Effector memory CD4-positive, alpha-beta T cell (primary cell): ENCODE results near the gene CDH13.

Experiments used
- DNase-seq, 3 donors: peaks; one replicate each; pipeline ENCODE4 v3.0.0-alpha.2; 2020
- H3K27ac ChIP-seq: 2 replicates; pipeline ENCODE4 v1.7.0; 2013; ENCODE audit warnings: mild to moderate bottlenecking, low read length, moderate library complexity; ENCODE audit not compliant: insufficient read depth, poor library complexity, severe bottlenecking
- H3K27me3 ChIP-seq: replicated peaks from 2 replicates; pipeline ENCODE4 v1.7.0; 2013; ENCODE audit warnings: mild to moderate bottlenecking, low read length; ENCODE audit not compliant: insufficient read depth, control insufficient read depth, poor library complexity, severe bottlenecking
- H3K36me3 ChIP-seq: 2 replicates; pipeline ENCODE4 v1.7.0; 2013; ENCODE audit warnings: mild to moderate bottlenecking, low read length, moderate library complexity; ENCODE audit not compliant: control insufficient read depth, insufficient read depth
- H3K4me1 ChIP-seq: 2 replicates; pipeline ENCODE4 v1.7.0; 2013; ENCODE audit warnings: low read length, mild to moderate bottlenecking; ENCODE audit not compliant: control insufficient read depth, insufficient read depth, poor library complexity, severe bottlenecking
- H3K4me3 ChIP-seq: 2 replicates; pipeline ENCODE4 v1.7.0; 2013; ENCODE audit warnings: low read length, low read depth, mild to moderate bottlenecking; ENCODE audit not compliant: insufficient read depth, poor library complexity, severe bottlenecking
- H3K9me3 ChIP-seq: 2 replicates; pipeline ENCODE4 v1.7.0; 2013; ENCODE audit warnings: mild to moderate bottlenecking, low read length, moderate library complexity; ENCODE audit not compliant: control insufficient read depth

The CDH13 gene

DNA sequence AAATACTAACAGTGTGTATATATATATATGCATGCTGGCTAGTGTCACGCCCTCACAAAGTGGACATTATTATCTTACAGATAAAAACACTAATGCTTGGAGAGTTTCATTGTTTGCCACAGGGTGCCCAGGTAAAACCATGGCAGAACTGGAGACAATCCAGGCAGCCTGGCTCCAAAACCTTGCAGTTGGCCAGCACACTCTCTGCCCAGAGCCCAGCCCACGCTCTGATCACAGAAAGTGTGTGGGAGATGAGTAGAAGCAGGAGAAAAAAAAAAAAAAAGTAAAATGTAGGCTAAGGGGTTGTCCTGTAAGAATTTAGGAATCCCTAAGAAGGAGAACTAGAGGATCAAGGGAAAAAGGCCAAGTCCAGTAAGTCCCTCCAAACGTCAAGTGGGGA, 538.0 kb downstream of the CDH13 start:
- no peaks in the 10 kb centered on the region for H3K36me3 ChIP-seq
- H3K27ac ChIP-seq = no peak overlapping the region
- no peak overlapping the region for H3K4me3 ChIP-seq
- DNase-seq = no peak
- H3K27me3 ChIP-seq = no peaks in the 10 kb centered on the region
- H3K4me1 ChIP-seq = no peaks in the 10 kb centered on the region
- no peaks in the 10 kb centered on the region for H3K9me3 ChIP-seq

DNA sequence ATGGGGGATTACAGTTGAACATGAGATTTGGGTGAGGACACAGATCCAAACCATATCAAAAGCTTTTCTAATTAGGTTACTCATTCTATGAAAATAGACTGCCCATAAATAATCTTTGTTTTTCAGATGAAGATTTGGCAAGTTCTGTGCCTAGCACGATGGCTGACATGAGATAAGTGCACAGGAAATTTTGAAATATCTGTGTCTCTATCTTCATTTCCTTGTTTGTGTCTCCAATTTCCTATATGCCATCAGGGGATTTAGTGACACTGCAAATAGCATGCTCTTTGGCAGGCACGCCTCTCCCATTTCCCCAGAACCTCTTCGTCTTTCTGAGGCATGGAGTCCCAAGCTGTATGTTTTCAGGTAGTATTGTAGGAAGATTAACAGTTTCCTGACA, 544.6 kb downstream of the CDH13 start:
- no peak overlapping the region for H3K27ac ChIP-seq
- no peaks in the 10 kb centered on the region for H3K9me3 ChIP-seq
- no peaks in the 10 kb centered on the region for H3K36me3 ChIP-seq
- DNase-seq = no peak
- no peak overlapping the region for H3K4me3 ChIP-seq
- H3K27me3 ChIP-seq = no peaks in the 10 kb centered on the region
- H3K4me1 ChIP-seq = no peaks in the 10 kb centered on the region

DNA sequence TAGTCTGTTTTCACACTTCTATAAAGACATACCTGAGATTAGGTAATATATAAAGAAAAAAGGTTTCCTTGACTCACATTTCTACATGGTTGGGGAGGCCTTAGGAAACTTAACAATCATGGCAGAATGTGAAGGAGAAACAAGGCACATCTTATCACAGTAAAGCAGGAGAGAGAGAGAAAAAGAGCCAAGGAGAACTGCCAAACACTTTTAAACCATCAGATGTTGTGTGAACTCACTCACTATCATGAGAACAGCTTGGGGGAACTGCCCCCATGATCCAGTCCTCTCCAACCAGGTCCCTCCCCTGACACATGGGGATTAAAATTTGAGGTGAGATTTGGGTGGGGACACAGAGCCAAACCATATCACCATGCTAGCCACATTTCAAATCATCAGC, 547.9 kb downstream of the CDH13 start:
- no peaks in the 10 kb centered on the region for H3K27me3 ChIP-seq
- no peaks in the 10 kb centered on the region for H3K4me1 ChIP-seq
- H3K4me3 ChIP-seq = no peak overlapping the region
- H3K27ac ChIP-seq = no peak overlapping the region
- H3K36me3 ChIP-seq = no peaks in the 10 kb centered on the region
- no peak for DNase-seq
- no peaks in the 10 kb centered on the region for H3K9me3 ChIP-seq

DNA sequence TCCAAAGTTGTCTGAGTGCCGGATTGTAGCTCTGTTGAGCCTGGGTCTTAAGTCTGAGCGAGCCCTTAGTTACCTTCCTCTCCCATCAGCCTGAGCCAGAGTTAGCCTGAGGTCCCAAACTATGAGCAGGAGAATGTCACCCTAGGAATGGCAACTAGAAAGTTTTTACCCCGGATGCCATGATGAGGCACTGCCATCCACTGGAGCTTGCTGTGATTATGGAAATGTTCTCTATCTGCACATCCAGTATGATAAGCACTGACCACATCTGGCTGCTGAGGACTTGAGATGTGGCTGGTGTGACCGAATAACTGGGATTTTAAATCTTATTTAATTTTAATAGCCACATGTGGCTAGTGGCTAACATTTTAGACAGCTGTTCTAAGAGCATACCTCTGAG, 550.0 kb downstream of the CDH13 start:
- no peaks in the 10 kb centered on the region for H3K27me3 ChIP-seq

DNA sequence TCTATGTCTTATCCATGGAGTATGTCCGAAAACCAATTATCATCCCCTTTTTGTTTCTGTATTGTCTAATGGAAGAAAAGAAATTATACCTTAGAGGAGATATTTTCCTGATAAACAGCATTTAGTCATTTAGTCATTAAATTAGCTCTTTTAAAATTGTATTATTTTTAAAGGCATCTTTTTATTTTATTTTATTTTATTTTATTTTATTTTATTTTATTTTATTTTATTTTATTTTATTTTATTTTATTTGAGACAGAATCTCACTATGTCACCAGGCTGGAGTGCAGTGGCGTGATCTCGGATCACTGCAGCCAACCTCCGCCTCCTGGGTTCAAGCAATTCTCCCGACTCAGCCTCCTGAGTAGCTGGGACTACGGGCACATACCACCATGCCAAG, 559.1 kb downstream of the CDH13 start:
- H3K27me3 ChIP-seq = no peaks in the 10 kb centered on the region
- DNase-seq = no peak
- H3K36me3 ChIP-seq = no peaks in the 10 kb centered on the region
- H3K4me3 ChIP-seq = no peak overlapping the region
- H3K9me3 ChIP-seq = no peaks in the 10 kb centered on the region
- H3K27ac ChIP-seq = no peak overlapping the region
- no peaks in the 10 kb centered on the region for H3K4me1 ChIP-seq

More for the DNA sequence above, 550.0 kb downstream of the CDH13 start:
- Histone ChIP-seq H3K27ac (no peak overlapping the region), H3K9me3 (no peaks in the 10 kb centered on the region), H3K36me3 (no peaks in the 10 kb centered on the region), H3K4me1 (no peaks in the 10 kb centered on the region), H3K4me3 (no peak overlapping the region)
- no peak for DNase-seq

GRCh38 chr16:83187405-83187804, 560.6 kb downstream of the CDH13 start:
- H3K27ac ChIP-seq = no peak overlapping the region
- no peak for DNase-seq
- H3K36me3 ChIP-seq = no peaks in the 10 kb centered on the region
- H3K4me1 ChIP-seq = no peaks in the 10 kb centered on the region
- H3K4me3 ChIP-seq = no peak overlapping the region
- no peaks in the 10 kb centered on the region for H3K9me3 ChIP-seq
- no peaks in the 10 kb centered on the region for H3K27me3 ChIP-seq

DNA sequence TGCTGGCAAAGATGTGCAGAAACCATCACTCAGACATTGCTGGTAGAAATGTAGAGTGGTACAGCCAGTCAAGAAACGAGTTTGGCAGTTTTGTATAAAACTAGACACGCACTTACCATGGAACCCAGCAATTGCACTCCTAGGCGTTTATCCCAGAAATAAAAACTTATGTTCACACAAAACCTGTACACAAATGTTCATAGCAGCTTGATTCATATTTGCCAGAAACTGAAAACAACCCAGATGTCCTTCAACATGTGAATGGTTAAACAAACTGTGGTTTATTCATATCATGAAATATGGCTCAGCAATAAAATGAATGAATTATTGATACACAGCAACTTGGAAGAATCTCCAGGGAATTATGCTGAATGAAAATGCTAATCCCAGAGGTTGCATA, 570.0 kb downstream of the CDH13 start:
- no peaks in the 10 kb centered on the region for H3K27me3 ChIP-seq
- no peak overlapping the region for H3K27ac ChIP-seq
- no peaks in the 10 kb centered on the region for H3K9me3 ChIP-seq
- no peaks in the 10 kb centered on the region for H3K36me3 ChIP-seq
- H3K4me1 ChIP-seq = no peaks in the 10 kb centered on the region
- no peak overlapping the region for H3K4me3 ChIP-seq
- no peak for DNase-seq

DNA sequence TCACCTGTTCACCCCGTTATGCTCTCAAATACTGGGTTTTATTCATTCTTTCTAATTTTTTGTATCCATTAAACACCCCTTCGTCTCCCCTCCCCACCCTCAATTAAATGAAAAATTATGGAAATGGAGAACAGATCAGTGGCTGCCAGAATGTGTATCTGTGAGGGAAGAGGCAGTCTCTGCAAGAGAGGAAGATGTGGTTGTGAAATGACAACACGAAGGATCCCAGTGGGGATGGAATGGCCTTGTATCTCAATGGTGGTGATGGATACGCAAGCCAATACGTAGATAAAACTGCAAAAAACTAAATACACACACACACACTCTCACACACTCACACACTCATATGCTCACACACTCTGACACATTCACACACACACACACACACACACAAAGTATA, 570.7 kb downstream of the CDH13 start:
- no peaks in the 10 kb centered on the region for H3K4me1 ChIP-seq
- H3K36me3 ChIP-seq = no peaks in the 10 kb centered on the region
- no peak overlapping the region for H3K4me3 ChIP-seq
- no peaks in the 10 kb centered on the region for H3K9me3 ChIP-seq
- no peaks in the 10 kb centered on the region for H3K27me3 ChIP-seq
- no peak for DNase-seq
- no peak overlapping the region for H3K27ac ChIP-seq

DNA sequence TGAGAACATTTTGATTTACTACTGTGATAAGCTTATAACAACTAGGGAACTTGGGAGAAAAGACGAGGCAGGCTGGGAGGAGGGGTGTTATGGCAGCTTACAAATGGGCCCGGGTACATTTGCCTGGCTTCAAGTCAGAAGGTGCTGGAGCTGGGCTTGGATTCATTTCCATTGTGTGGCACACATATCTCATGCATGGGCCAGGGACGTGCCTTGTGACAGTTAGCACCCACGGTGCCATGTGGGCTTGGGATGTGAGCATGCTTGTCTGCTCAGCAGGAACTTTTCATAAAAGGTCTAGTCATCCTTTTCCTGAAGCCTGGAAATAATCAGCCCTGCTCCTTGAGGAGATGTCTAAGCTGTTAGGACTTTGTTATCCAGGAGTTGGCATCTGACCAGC, 572.2 kb downstream of the CDH13 start:
- Histone ChIP-seq H3K9me3 (no peaks in the 10 kb centered on the region), H3K36me3 (no peaks in the 10 kb centered on the region), H3K4me3 (no peak overlapping the region), H3K4me1 (no peaks in the 10 kb centered on the region), H3K27ac (no peak overlapping the region), H3K27me3 (no peaks in the 10 kb centered on the region)
- DNase-seq = no peak

DNA sequence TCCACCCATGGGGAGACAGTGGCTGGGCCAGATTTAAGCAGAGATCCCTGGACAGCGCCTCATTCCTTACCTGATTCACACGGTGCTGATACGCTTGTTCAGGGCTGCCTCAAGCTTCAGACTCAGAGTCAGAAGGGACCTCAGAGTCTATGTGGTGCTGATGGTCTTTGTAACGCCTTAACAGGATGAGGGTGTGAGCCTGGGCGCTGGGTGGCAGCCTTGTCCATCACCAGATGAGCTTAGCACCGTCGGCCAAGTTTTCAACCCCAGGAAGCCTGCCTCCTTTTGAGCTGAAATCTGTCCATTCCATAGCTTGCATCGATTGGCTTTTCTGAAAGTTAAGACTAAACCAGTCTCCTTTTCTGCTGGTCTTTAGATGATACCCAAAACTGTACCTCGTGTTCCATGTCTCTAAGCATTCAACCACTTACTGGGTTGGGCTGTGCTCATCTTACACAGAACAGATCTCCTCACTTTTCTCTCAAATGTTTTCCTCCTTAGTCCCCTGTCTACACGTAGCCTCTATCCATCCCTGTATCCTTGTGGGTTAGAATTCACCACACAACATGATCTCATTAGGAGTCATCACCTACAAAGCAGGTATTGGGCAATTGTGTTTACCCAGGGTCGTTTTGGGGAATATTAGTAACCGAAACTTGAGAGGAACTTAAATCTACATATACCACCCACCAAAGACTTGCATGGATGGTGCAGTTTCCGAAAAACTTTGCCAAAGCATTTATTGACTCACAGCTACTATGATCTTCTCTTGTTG, 573.4 kb downstream of the CDH13 start:
- Histone ChIP-seq H3K9me3 (no peaks in the 10 kb centered on the region), H3K4me3 (no peak overlapping the region), H3K27me3 (no peaks in the 10 kb centered on the region), H3K36me3 (no peaks in the 10 kb centered on the region), H3K4me1 (no peaks in the 10 kb centered on the region), H3K27ac (no peak overlapping the region)
- DNase-seq = no peak
